Right atrium auricular region (tissue), 2 donors: ENCODE data around the gene HARBI1. TPM values are rescaled to one million over a fixed set of nuclear protein-coding genes. Genes with fewer than 3 reads are reported as not detected.

Experiments
- DNase-seq: peaks from one replicate; pipeline ENCODE4 v3.0.0-alpha.2; 2019; ENCODE audit warnings: low spot score
- H3K27ac ChIP-seq, 2 donors: fragments of 200-600 bp; sonication (generic); 1 replicate in 1 of 2; 2 replicates in 1 of 2; pipeline ENCODE4 v1.5.1; 2016 to 2019
- H3K27me3 ChIP-seq, 2 donors: fragments of 200-600 bp; sonication (generic); one replicate each; pipeline versions ENCODE4 v1.5.1 to v1.6.0; 2017 to 2019
- H3K36me3 ChIP-seq: fragments of 200-600 bp; sonication (generic); one replicate; pipeline ENCODE4 v1.5.1; 2016
- H3K4me1 ChIP-seq, 2 donors: fragments of 200-600 bp; sonication (generic); one replicate each; pipeline versions ENCODE4 v1.5.1 to v1.6.0; 2017 to 2019
- H3K4me3 ChIP-seq, 2 donors: fragments of 200-600 bp; sonication (generic); 1 replicate in 1 of 2; 2 replicates in 1 of 2; pipeline ENCODE4 v1.5.1; 2017 to 2019; ENCODE audit warnings: mild to moderate bottlenecking in 1 of 2, moderate library complexity in 1 of 2
- H3K9me3 ChIP-seq, 2 donors: fragments of 200-600 bp; sonication (generic); one replicate each; pipeline ENCODE4 v1.5.1; 2019
- CTCF ChIP-seq, 2 donors: fragments of 200-600 bp; sonication (generic); IDR thresholded peaks; one replicate each; pipeline ENCODE4 v1.5.1; 2019; ENCODE audit warnings: antibody characterized with exemption in 2 of 2
- total RNA-seq, 2 donors: library from RNA; depleted of rRNA; stranded (reverse); fragments of >200 nt; gene quantifications; one replicate each; pipeline ENCODE4 v1.1.0, GENCODE V29; 2016

Gene HARBI1
- total RNA-seq, 2 donors from 2014 or later, result 2.3 to 3.3 TPM

- Histone ChIP-seq H3K27ac (peak overlapping the region; percentile 94 to 97), H3K36me3 (no peaks in the 10 kb centered on the region), H3K4me1 (peaks cover 0 to 40% of the 10 kb centered on the region in 2 donors), H3K4me3 (peak overlapping the region; percentile 92 to 99), H3K27me3 (no peaks in the 10 kb centered on the region), H3K9me3 (no peaks in the 10 kb centered on the region)
- TF ChIP-seq CTCF (IDR thresholded peaks at IDR 0.05), result peak in 1 of 2 donors; percentile 9
- DNase-seq, result no peak
These were observed 916 bp upstream of the HARBI1 start for GRCh38 chr11:46617972-46618314.

DNA sequence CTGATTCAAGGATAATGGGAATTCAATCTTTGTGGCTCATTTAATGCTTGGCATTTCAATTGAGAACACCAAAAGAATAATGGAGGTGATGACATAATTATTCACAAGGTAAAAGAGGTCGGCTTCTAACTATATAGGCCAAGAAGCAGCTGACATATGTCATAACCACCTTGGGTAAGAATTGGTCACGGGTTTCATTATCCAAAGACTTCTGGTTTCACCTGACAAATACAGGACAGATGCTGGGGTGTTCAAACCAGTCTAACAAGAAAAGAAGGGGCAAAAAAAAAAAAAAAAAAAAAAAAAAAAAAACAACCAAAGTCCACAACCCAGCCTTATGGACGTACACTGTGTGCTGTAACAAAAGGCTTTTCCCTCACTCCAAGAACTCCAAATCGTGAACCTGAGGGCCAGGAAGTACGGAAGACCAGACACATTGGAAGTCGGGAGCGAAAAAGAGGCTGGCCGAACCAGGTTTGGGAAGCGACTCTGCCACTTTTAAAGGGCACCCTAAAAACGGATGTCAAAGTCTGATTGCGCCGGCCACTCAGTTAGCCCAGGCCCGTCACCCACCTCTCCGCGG is 385 bp downstream of the HARBI1 start:
- Histone ChIP-seq H3K9me3 (no peaks in the 10 kb centered on the region), H3K27ac (peak overlapping the region; percentile 94 to 97), H3K4me3 (peak overlapping the region; percentile 92 to 99), H3K27me3 (no peaks in the 10 kb centered on the region), H3K4me1 (peaks cover 0 to 47% of the 10 kb centered on the region in 2 donors), H3K36me3 (no peaks in the 10 kb centered on the region)
- DNase-seq, result no peak
- TF ChIP-seq CTCF (IDR thresholded peaks at IDR 0.05), result no peak

GRCh38 chr11:46615756-46616155 is 1.3 kb downstream of the HARBI1 start:
- H3K27me3 ChIP-seq, result no peaks in the 10 kb centered on the region
- no peaks in the 10 kb centered on the region for H3K36me3 ChIP-seq
- peaks cover 0 to 52% of the 10 kb centered on the region in 2 donors for H3K4me1 ChIP-seq
- DNase-seq, result no peak
- TF ChIP-seq CTCF (IDR thresholded peaks at IDR 0.05), result no peak
- no peak overlapping the region for H3K27ac ChIP-seq
- H3K4me3 ChIP-seq, result no peak overlapping the region
- no peaks in the 10 kb centered on the region for H3K9me3 ChIP-seq

- Histone ChIP-seq H3K27ac (peak overlapping the region; percentile 5 to 50), H3K36me3 (no peaks in the 10 kb centered on the region), H3K9me3 (no peaks in the 10 kb centered on the region), H3K4me1 (peaks cover 0 to 27% of the 10 kb centered on the region in 2 donors), H3K4me3 (no peak overlapping the region), H3K27me3 (no peaks in the 10 kb centered on the region)
- TF ChIP-seq CTCF (IDR thresholded peaks at IDR 0.05), result no peak
- no peak for DNase-seq
These were observed 4.7 kb downstream of the HARBI1 start for GRCh38 chr11:46612326-46612725.

DNA sequence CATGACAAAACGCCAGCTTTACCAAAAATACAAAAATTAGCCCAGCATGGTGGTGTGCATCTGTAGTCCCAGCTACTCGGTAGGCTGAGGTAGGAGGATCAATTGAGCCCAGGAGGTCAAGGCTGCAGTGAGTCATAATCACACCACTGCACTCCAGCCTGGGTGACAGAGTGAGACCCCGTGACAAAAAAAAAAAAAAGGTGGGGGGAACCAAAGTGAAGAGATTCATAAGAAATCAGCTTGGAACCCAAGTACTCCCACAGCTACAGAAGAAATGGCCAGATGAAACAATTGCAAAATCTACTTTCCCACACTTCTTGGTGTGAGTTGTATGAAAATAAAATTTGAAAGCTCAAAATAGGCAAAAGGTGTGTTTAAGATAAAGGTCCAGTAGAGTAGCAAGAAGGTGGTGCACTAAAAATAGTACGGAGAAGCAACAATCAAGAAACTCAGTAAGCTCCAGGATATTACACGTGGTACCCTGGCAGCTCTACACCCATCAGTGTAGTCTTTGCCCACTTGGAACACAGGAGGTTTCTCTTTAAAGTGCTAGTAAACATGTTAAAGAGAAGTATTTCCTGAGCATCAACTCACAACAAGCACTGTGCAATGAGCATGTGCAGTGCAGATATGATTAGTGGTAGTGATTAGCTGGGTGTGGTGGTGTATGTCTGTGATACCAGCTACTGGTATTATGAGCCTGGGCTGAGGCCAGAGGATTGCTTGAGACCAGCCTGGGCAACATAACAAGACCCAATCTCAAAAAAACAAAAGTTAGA is 5.3 kb downstream of the HARBI1 start:
- no peaks in the 10 kb centered on the region for H3K27me3 ChIP-seq
- no peak for DNase-seq
- peaks cover 0 to 27% of the 10 kb centered on the region in 2 donors for H3K4me1 ChIP-seq
- no peaks in the 10 kb centered on the region for H3K36me3 ChIP-seq
- H3K27ac ChIP-seq, result peak overlapping the region; percentile 5 to 50
- no peaks in the 10 kb centered on the region for H3K9me3 ChIP-seq
- no peak overlapping the region for H3K4me3 ChIP-seq
- no peak for TF ChIP-seq CTCF (IDR thresholded peaks at IDR 0.05)
